ENCODE measurements around the gene PIM3. TPM values are rescaled to one million over a fixed set of nuclear protein-coding genes. Genes with fewer than 3 reads are reported as not detected.
"Not testable (repeated sequence)": the region's sequence is repeated elsewhere in the genome, so short reads cannot be mapped to it uniquely, and the experiment has no call there.

Gene PIM3
- total RNA-seq, 1 experiment from 2014 or later, result 15.4 TPM

DNA sequence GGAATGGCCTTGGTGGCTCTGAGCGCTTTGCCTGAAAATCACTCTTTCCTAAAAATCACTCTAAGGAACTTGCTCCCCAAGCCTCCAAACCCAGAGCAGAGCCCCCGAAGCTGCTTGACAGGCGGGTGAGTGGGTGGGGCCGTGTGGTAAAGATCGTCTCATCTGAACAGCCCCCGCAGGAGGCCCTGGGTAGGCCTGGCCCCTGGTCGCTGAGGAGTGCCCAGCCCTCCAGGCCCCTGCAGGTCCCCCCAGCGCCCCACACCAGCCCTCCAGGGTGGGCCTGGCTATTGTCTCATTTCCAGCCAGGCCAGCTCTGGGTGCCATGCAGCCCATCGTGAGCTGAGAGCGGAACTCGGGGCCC, 17.2 kb upstream of the PIM3 start:
- Histone ChIP-seq H3K9me3 (ENCODE audit: low read length) (no peaks in the 10 kb centered on the region; the same call in 1 of the 2 replicates), H3K36me3 (ENCODE audit: insufficient read depth, low read length) (no peaks in the 10 kb centered on the region), H3K27ac (ENCODE audit: low read length) (no peak overlapping the region), H3K9me2 (replicated peaks; ENCODE audit: insufficient read depth, low read length) (no peaks in the 10 kb centered on the region), H3K79me2 (ENCODE audit: low read length) (no peaks in the 10 kb centered on the region), H3K4me3 (ENCODE audit: low read length) (no peak overlapping the region), H2AFZ (ENCODE audit: low read length) (no peak overlapping the region), H3K27me3 (ENCODE audit: low read length) (no peaks in the 10 kb centered on the region), H3K4me2 (ENCODE audit: low read depth, low read length, poor library complexity, severe bottlenecking) (no peak overlapping the region), H4K20me1 (ENCODE audit: insufficient read depth, low read depth, low read length) (no peaks in the 10 kb centered on the region), H3K9ac (ENCODE audit: low read length) (no peak overlapping the region), H3K4me1 (ENCODE audit: low read length) (no peaks in the 10 kb centered on the region)
- no peak for DNase-seq

- Histone ChIP-seq H3K27ac (ENCODE audit: low read length) (no peak overlapping the region), H3K4me1 (ENCODE audit: low read length) (no peaks in the 10 kb centered on the region), H4K20me1 (ENCODE audit: insufficient read depth, low read depth, low read length) (no peaks in the 10 kb centered on the region), H3K79me2 (ENCODE audit: low read length) (no peaks in the 10 kb centered on the region), H2AFZ (ENCODE audit: low read length) (no peak overlapping the region), H3K4me3 (ENCODE audit: low read length) (no peak overlapping the region), H3K4me2 (ENCODE audit: low read depth, low read length, poor library complexity, severe bottlenecking) (no peak overlapping the region), H3K36me3 (ENCODE audit: insufficient read depth, low read length) (no peaks in the 10 kb centered on the region), H3K9me3 (ENCODE audit: low read length) (no peaks in the 10 kb centered on the region; the same call in 1 of the 2 replicates), H3K9ac (ENCODE audit: low read length) (no peak overlapping the region), H3K27me3 (ENCODE audit: low read length) (no peaks in the 10 kb centered on the region), H3K9me2 (replicated peaks; ENCODE audit: insufficient read depth, low read length) (no peaks in the 10 kb centered on the region)
- no peak for DNase-seq
Observed at GRCh38 chr22:49943771-49944398, 16.7 kb upstream of the PIM3 start.

DNA sequence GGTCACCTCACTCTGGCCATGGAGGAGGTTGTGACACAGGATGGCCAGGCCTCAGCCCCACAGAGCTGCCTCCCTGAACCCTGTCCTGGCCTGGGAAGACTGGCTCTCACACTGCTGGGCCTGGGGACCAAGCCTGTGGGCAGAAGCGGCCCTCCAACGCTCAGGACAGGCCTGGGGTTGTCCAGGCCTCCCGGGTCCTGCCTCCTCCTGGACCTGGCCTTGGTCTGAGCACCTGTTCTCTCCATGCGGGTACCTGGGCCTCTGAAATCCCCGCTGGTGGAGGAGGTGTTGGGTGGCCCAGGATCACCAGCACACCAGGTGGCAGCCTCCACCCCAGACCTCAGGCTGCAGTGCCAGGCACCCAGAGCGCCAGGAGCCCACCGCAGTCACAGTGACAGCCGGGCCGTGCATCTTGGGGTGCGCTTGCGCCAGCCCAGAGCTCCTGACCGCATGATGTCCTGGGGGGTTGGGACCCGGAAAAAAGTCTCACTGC, 16.1 kb upstream of the PIM3 start:
- Histone ChIP-seq H3K9me3 (ENCODE audit: low read length) (no peaks in the 10 kb centered on the region; the same call in 1 of the 2 replicates), H3K4me1 (ENCODE audit: low read length) (no peaks in the 10 kb centered on the region), H3K27me3 (ENCODE audit: low read length) (no peaks in the 10 kb centered on the region), H3K4me2 (ENCODE audit: low read depth, low read length, poor library complexity, severe bottlenecking) (no peak overlapping the region), H3K9ac (ENCODE audit: low read length) (no peak overlapping the region), H3K9me2 (replicated peaks; ENCODE audit: insufficient read depth, low read length) (no peaks in the 10 kb centered on the region), H4K20me1 (ENCODE audit: insufficient read depth, low read depth, low read length) (no peaks in the 10 kb centered on the region), H3K27ac (ENCODE audit: low read length) (no peak overlapping the region), H3K36me3 (ENCODE audit: insufficient read depth, low read length) (no peaks in the 10 kb centered on the region), H2AFZ (ENCODE audit: low read length) (no peak overlapping the region), H3K4me3 (ENCODE audit: low read length) (no peak overlapping the region), H3K79me2 (ENCODE audit: low read length) (no peaks in the 10 kb centered on the region)
- DNase-seq, result no peak

GRCh38 chr22:49945042-49945794, 15.4 kb upstream of the PIM3 start:
- not testable (repeated sequence) for H3K9ac ChIP-seq (ENCODE audit: low read length)

DNA sequence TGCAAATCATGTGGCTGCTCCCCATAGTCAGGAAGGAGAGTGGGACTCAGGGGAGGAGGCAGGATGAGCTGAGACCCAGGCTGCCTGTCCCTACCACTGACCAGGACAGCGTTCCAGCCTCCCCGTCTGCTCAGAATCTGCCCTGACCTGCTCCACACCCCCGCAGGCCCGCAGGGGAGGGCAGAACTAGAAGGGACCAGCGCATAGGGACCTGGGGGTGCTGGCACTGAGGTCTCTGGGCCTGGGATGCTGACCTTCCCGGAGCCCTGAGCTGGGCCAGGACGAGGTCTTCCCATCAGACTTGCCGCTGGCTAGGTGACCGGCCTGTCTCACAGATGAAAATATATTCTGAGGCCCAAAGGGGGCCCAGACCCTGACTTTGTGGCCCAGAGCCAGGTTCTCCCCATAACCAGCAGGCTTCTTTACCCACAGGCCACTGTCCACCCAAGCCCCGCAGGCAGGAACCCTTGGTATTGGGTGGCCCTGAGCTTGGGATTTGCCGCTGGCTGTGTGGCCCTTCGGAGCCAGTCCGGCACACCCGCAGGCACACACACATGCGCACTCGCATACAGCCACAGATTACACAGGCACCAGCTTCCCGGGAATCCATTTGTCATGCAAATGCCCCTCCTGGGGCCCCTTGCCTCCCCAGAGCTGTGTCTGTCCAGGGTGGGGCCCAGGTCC, 13.8 kb upstream of the PIM3 start:
- no peak for DNase-seq
- Histone ChIP-seq H3K4me1 (ENCODE audit: low read length) (peaks cover 8% of the 10 kb centered on the region), H3K36me3 (ENCODE audit: insufficient read depth, low read length) (no peaks in the 10 kb centered on the region), H3K9ac (ENCODE audit: low read length) (no peak overlapping the region), H4K20me1 (ENCODE audit: insufficient read depth, low read depth, low read length) (no peaks in the 10 kb centered on the region), H3K79me2 (ENCODE audit: low read length) (no peaks in the 10 kb centered on the region), H3K4me2 (ENCODE audit: low read depth, low read length, poor library complexity, severe bottlenecking) (no peak overlapping the region), H3K9me3 (ENCODE audit: low read length) (no peaks in the 10 kb centered on the region; the same call in 1 of the 2 replicates), H3K4me3 (ENCODE audit: low read length) (no peak overlapping the region), H3K27me3 (ENCODE audit: low read length) (no peaks in the 10 kb centered on the region), H3K27ac (ENCODE audit: low read length) (no peak overlapping the region), H3K9me2 (replicated peaks; ENCODE audit: insufficient read depth, low read length) (no peaks in the 10 kb centered on the region), H2AFZ (ENCODE audit: low read length) (no peak overlapping the region)

More at GRCh38 chr22:49945042-49945794, 15.4 kb upstream of the PIM3 start:
- H3K36me3 ChIP-seq (ENCODE audit: insufficient read depth, low read length); H3K9me3 ChIP-seq (ENCODE audit: low read length); H3K79me2 ChIP-seq (ENCODE audit: low read length); H3K27me3 ChIP-seq (ENCODE audit: low read length); H3K4me2 ChIP-seq (ENCODE audit: low read depth, low read length, poor library complexity, severe bottlenecking); H3K9me2 ChIP-seq (replicated peaks; ENCODE audit: insufficient read depth, low read length); H3K27ac ChIP-seq (ENCODE audit: low read length); H4K20me1 ChIP-seq (ENCODE audit: insufficient read depth, low read depth, low read length); H3K4me1 ChIP-seq (ENCODE audit: low read length); H3K4me3 ChIP-seq (ENCODE audit: low read length); H2AFZ ChIP-seq (ENCODE audit: low read length): not testable (repeated sequence)
- DNase-seq, result peak; percentile 83

DNA sequence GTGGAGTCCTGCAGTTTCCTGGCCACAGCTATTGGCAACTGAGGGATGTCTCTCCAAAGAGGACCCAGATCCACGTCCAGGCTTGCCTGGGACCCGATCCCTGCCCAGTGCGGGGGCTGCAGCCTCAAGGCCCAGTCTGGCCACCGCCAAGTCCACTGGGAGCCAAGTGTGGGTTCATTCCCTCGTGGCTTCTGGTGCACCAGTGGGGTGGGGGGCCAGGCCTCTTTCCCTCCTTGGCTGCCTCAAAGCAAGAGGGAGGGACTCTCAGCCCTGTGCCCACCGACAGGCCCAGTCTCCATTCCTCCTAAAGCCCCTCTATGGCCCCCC, 13.3 kb upstream of the PIM3 start:
- Histone ChIP-seq H3K4me2 (ENCODE audit: low read depth, low read length, poor library complexity, severe bottlenecking) (no peak overlapping the region), H3K9me2 (replicated peaks; ENCODE audit: insufficient read depth, low read length) (no peaks in the 10 kb centered on the region), H3K9me3 (ENCODE audit: low read length) (no peaks in the 10 kb centered on the region; the same call in 1 of the 2 replicates), H3K79me2 (ENCODE audit: low read length) (no peaks in the 10 kb centered on the region), H3K27me3 (ENCODE audit: low read length) (no peaks in the 10 kb centered on the region), H3K4me1 (ENCODE audit: low read length) (peaks cover 8% of the 10 kb centered on the region), H2AFZ (ENCODE audit: low read length) (no peak overlapping the region), H3K27ac (ENCODE audit: low read length) (no peak overlapping the region), H3K9ac (ENCODE audit: low read length) (no peak overlapping the region), H3K36me3 (ENCODE audit: insufficient read depth, low read length) (no peaks in the 10 kb centered on the region), H3K4me3 (ENCODE audit: low read length) (no peak overlapping the region), H4K20me1 (ENCODE audit: insufficient read depth, low read depth, low read length) (0 out of 2 replicates have a peak, but pooled peaks cover 2% of the 10 kb centered on the region)
- no peak for DNase-seq

DNA sequence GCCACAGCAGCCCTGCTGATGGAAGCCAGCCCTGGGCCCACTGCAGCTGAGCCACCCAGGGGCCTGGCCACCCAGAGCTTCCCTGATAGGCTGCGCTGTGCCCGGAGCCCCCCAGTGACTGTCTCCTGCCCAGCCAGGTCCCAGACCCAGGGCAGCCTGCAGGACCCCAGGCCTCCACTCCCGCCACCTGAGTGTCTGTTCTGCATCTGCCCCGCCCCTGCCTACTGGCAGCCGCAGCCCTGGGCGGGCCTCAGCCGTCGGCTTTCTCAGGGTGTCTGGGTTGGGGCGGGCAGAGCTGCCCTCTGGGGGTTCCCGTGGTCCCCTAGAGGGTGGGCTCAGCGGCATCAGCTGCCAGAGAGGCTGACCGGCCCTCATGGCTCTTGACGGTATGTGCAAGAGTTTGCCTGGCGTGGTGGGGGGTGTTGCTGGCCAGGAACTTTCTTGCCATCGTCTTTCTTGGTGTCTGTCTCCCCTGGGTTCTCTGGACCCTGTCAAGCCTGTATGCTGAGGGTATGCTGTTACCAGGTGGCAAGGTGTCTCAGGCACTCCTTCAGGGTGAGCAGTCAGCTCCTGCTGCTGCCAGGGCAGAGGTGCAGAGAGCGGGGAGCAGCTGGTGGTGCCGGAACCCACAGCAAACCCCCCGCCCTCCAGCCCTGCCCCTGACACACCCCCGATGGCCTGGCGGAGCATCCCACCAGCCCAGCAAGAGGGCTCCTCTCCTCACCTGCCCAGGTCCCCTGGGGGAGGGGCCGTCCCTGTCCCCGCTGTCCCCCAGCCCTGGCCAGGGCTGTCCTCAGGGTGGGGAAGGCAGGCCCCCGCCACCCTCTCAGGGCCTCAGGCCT, 12.2 kb upstream of the PIM3 start:
- Histone ChIP-seq H3K27ac (ENCODE audit: low read length) (no peak overlapping the region), H3K9me3 (ENCODE audit: low read length) (no peaks in the 10 kb centered on the region)

More for the DNA sequence above, 12.2 kb upstream of the PIM3 start:
- H3K79me2 ChIP-seq (ENCODE audit: low read length), result no peaks in the 10 kb centered on the region
- H2AFZ ChIP-seq (ENCODE audit: low read length), result no peak overlapping the region
- H3K27me3 ChIP-seq (ENCODE audit: low read length), result no peaks in the 10 kb centered on the region
- H3K4me1 ChIP-seq (ENCODE audit: low read length), result peaks cover 8% of the 10 kb centered on the region
- no peak overlapping the region for H3K4me2 ChIP-seq (ENCODE audit: low read depth, low read length, poor library complexity, severe bottlenecking)
- no peak overlapping the region for H3K9ac ChIP-seq (ENCODE audit: low read length)
- 0 out of 2 replicates have a peak, but pooled peaks cover 2% of the 10 kb centered on the region for H4K20me1 ChIP-seq (ENCODE audit: insufficient read depth, low read depth, low read length)
- H3K36me3 ChIP-seq (ENCODE audit: insufficient read depth, low read length), result no peaks in the 10 kb centered on the region
- no peak overlapping the region for H3K4me3 ChIP-seq (ENCODE audit: low read length)
- no peak for DNase-seq
- H3K9me2 ChIP-seq (replicated peaks; ENCODE audit: insufficient read depth, low read length), result no peaks in the 10 kb centered on the region

All from Karpas-422 (cell line).